A673 (cell line): ENCODE measurements around the gene BTF3.

Source experiments
- EZH2 ChIP-seq: fragments of 200-600 bp; sonication (generic); IDR thresholded peaks from 2 replicates; pipeline ENCODE4 v1.6.1; 2017; ENCODE audit warnings: borderline replicate concordance, low read depth, mild to moderate bottlenecking, mixed read lengths, antibody characterized with exemption, low read length; ENCODE audit not compliant: poor library complexity, severe bottlenecking
- TF ChIP-seq, protein P1 (sequence below): fragments of 300-800, 200-600 bp; sonication (generic); conservative IDR thresholded peaks from 2 replicates; pipeline ENCODE4 v1.5.1; 2017; ENCODE audit warnings: low read depth, mild to moderate bottlenecking, antibody characterized with exemption, low read length, moderate library complexity, mixed read lengths

DNA sequence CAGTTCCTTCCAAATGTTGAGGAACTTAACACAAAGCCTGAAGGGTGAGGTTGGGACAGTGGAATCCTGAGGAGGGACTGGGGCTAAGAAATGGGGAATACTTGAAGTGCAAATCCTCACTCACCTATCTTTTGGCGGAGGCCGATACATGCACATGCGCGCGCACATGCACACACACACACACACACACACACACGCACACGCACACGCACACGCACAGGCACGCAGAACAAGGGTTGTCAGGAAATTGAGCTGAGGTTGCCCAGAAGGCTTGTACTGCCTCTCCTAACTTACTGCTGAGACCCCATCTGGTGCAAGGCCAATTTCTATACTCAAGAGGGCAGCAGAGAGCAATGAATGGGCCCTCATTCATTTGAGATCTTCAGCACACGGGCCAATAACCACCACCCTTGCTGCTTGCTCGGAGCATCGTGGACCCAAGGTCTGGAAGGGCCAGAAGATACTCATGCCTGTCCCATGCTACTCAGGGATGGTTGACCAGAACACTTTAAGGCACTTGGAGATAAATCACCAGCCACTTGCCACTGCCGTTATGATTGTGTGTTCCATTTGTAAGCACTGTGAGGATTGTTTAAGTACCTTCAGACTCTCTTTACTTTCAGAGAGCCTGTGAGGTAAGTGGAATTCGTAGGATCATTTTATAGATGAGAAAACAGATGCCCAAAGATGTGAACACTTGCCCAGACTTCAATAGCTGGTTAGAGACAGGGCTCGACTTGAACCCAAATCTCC lies 21.5 kb downstream of the BTF3 start:
- TF ChIP-seq, protein P1, sequence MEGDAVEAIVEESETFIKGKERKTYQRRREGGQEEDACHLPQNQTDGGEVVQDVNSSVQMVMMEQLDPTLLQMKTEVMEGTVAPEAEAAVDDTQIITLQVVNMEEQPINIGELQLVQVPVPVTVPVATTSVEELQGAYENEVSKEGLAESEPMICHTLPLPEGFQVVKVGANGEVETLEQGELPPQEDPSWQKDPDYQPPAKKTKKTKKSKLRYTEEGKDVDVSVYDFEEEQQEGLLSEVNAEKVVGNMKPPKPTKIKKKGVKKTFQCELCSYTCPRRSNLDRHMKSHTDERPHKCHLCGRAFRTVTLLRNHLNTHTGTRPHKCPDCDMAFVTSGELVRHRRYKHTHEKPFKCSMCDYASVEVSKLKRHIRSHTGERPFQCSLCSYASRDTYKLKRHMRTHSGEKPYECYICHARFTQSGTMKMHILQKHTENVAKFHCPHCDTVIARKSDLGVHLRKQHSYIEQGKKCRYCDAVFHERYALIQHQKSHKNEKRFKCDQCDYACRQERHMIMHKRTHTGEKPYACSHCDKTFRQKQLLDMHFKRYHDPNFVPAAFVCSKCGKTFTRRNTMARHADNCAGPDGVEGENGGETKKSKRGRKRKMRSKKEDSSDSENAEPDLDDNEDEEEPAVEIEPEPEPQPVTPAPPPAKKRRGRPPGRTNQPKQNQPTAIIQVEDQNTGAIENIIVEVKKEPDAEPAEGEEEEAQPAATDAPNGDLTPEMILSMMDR: peak; percentile 81
- TF ChIP-seq EZH2: no peak
